B cell (primary cell): Measurements from ENCODE around the gene NOP53. TPM values are rescaled to one million over a fixed set of nuclear protein-coding genes. Genes with fewer than 3 reads are reported as not detected.

Experiments used
- ATAC-seq: fragments of 200-7000 bp; cut with Tn5 transposase; one replicate; pipeline ENCODE4 v1.10.0; 2021; ENCODE audit warnings: low read depth, mild to moderate bottlenecking, moderate number of reproducible peaks, moderate library complexity
- CTCF ChIA-PET: fragments of 350-600 bp; sonication (Branson Sonifier 250); formaldehyde crosslinking; loops from one replicate; lab custom pipeline; 2021; ENCODE audit warnings: antibody characterized with exemption, inconsistent platforms; lab: Charles Lee
- POLR2A ChIA-PET: fragments of 350-600 bp; sonication (Branson Sonifier 250); formaldehyde crosslinking; loops from one replicate; lab custom pipeline; 2021; ENCODE audit warnings: antibody characterized with exemption; lab: Charles Lee
- DNase-seq: peaks from one replicate; pipeline ENCODE4 v3.0.0; 2013
- H2AFZ ChIP-seq: 2 replicates; pipeline ENCODE4 v1.6.1; 2012; ENCODE audit warnings: mild to moderate bottlenecking, low read depth, low read length; ENCODE audit not compliant: insufficient read depth, poor library complexity, severe bottlenecking
- H3K27ac ChIP-seq, 2 donors: 1 replicate in 1 of 2; 2 replicates in 1 of 2; pipeline ENCODE4 v1.5.1; 2012 to 2013; ENCODE audit warnings: low read length in 2 of 2, mild to moderate bottlenecking in 2 of 2, moderate library complexity in 1 of 2
- H3K27me3 ChIP-seq, 4 experiments: fragments of 200-600 bp in 1 of 4; sonication (generic) in 1 of 4; replicated peaks in 1 of 4; 1 replicate in 2 of 4; 2 replicates in 2 of 4; pipeline versions ENCODE4 v1.6.1 to v1.7.0; 2013 to 2016; ENCODE audit warnings: low read length in 3 of 4, mild to moderate bottlenecking in 2 of 4, mixed read lengths in 1 of 4, moderate library complexity in 1 of 4; ENCODE audit not compliant: insufficient read depth in 4 of 4, control insufficient read depth in 3 of 4; ENCODE audit errors: control extremely low read depth in 1 of 4
- H3K36me3 ChIP-seq, 2 experiments: replicated peaks in 1 of 2; 1 replicate in 1 of 2; 2 replicates in 1 of 2; pipeline versions ENCODE4 v1.6.1 to v1.7.1; 2013; ENCODE audit warnings: low read length in 1 of 2; ENCODE audit not compliant: insufficient read depth in 2 of 2, control insufficient read depth in 1 of 2; ENCODE audit errors: control extremely low read depth in 1 of 2, extremely low read depth in 1 of 2
- H3K4me1 ChIP-seq, 2 donors: fragments of 200-600 bp in 1 of 2; sonication (generic) in 1 of 2; 1 replicate in 1 of 2; 2 replicates in 1 of 2; pipeline versions ENCODE4 v1.5.1 to v1.6.1; 2013 to 2017; ENCODE audit warnings: low read length in 2 of 2; ENCODE audit not compliant: control insufficient read depth in 2 of 2, insufficient read depth in 2 of 2
- H3K4me2 ChIP-seq: replicated peaks from 2 replicates; pipeline ENCODE3; 2012; ENCODE audit warnings: mild to moderate bottlenecking, low read depth, low read length; ENCODE audit not compliant: poor library complexity, severe bottlenecking
- H3K4me3 ChIP-seq, 5 experiments: fragments of 200-600 bp in 1 of 5; sonication (generic) in 1 of 5; 1 replicate in 3 of 5; 2 replicates in 2 of 5; pipeline versions ENCODE4 v1.5.1 to v1.7.0; 2011 to 2016; ENCODE audit warnings: low read length in 4 of 5, mild to moderate bottlenecking in 4 of 5, low read depth in 2 of 5, control low read depth in 1 of 5, moderate library complexity in 1 of 5; ENCODE audit not compliant: insufficient read depth in 1 of 5; ENCODE audit errors: control extremely low read depth in 1 of 5, extremely low read depth in 1 of 5
- H3K79me2 ChIP-seq: fragments of 200-600 bp; sonication (generic); one replicate; pipeline ENCODE4 v1.6.0; 2016; ENCODE audit warnings: low read length; ENCODE audit not compliant: control insufficient read depth, insufficient read depth
- H3K9ac ChIP-seq: fragments of 200-600 bp; sonication (generic); 2 replicates; pipeline ENCODE4 v1.6.1; 2017; ENCODE audit warnings: mild to moderate bottlenecking, low read length, moderate library complexity
- H3K9me3 ChIP-seq, 3 donors: one replicate each; pipeline versions ENCODE4 v1.6.1 to v1.7.1; 2013; ENCODE audit warnings: low read length in 2 of 3; ENCODE audit not compliant: control insufficient read depth in 2 of 3, insufficient read depth in 1 of 3; ENCODE audit errors: control extremely low read depth in 1 of 3
- H4K20me1 ChIP-seq: 2 replicates; pipeline ENCODE4 v1.6.0; 2012; ENCODE audit warnings: mild to moderate bottlenecking, low read length; ENCODE audit not compliant: insufficient read depth, control insufficient read depth, poor library complexity, severe bottlenecking
- H3K27ac Mint-ChIP-seq: one replicate; pipeline ENCODE4 v1.8.0; 2021; ENCODE audit warnings: mixed read lengths
- H3K27me3 Mint-ChIP-seq: one replicate; pipeline ENCODE4 v1.8.0; 2021; ENCODE audit warnings: mixed read lengths
- H3K4me1 Mint-ChIP-seq: one replicate; pipeline ENCODE4 v1.8.0; 2021; ENCODE audit warnings: mixed read lengths
- H3K4me3 Mint-ChIP-seq: one replicate; pipeline ENCODE4 v1.8.0; 2021; ENCODE audit warnings: mixed read lengths
- H3K9me3 Mint-ChIP-seq: one replicate; pipeline ENCODE4 v1.8.0; 2022; ENCODE audit warnings: mixed read lengths; ENCODE audit not compliant: insufficient read depth
- CTCF ChIP-seq: fragments of 200-600 bp; IDR thresholded peaks from one replicate; pipeline ENCODE4 v1.8.0; 2022; ENCODE audit warnings: antibody characterized with exemption, mild to moderate bottlenecking
- EZH2 ChIP-seq: IDR thresholded peaks from 2 replicates; pipeline ENCODE4 v1.6.1; 2012; ENCODE audit warnings: borderline replicate concordance, low read depth, mild to moderate bottlenecking, moderate library complexity, low read length; ENCODE audit not compliant: insufficient read depth, poor library complexity, severe bottlenecking
- WGBS: methylation state at CpG from one replicate; pipeline ENCODE4 v1.1.5; 2013; ENCODE audit warnings: missing lambda C conversion rate; ENCODE audit not compliant: insufficient coverage; 5-methylcytosine and 5-hydroxymethylcytosine counted together
- intact Hi-C: fragments of 100-400 bp; cut with micrococcal nuclease; formaldehyde crosslinking; loops from one replicate; pipeline ENCODE4 v1.10.0; 2022
- polyA plus RNA-seq: library from polyadenylated mRNA; depleted of rRNA; stranded (reverse); fragments of >200 nt; gene quantifications from 2 replicates; pipeline ENCODE4 v1.2.3, GENCODE V29; 2012
- total RNA-seq, 2 donors: library from RNA; stranded (reverse); fragments of 120-200 nt in 1 of 2; gene quantifications; 1 replicate in 1 of 2; 2 replicates in 1 of 2; pipeline versions ENCODE4 v1.2.3 to v1.2.4, GENCODE V29; 2013 to 2022

NOP53 gene
- total and polyA plus RNA-seq, 2 donors (not counting 1 experiment from before 2014, with no cell fraction given): 526 to 978 TPM

GRCh38 chr19:47797996-47798903, 52.9 kb downstream of the NOP53 start:
- peaks cover 0 to 5% (median 0%) of the 10 kb centered on the region in 4 experiments for H3K27me3 ChIP-seq
- no peak overlapping the region for H3K27ac Mint-ChIP-seq
- no peak overlapping the region for H3K4me3 Mint-ChIP-seq
- no peak overlapping the region for H3K4me2 ChIP-seq
- ChIA-PET CTCF (interaction anchor here (0.7 to 2.4 kb wide), 2 partner anchors 11 to 1780 kb away, joined by 3 to 7 read pairs; no protein-coding TSS in a partner anchor), POLR2A (no interaction called here)
- no peaks in the 10 kb centered on the region for H4K20me1 ChIP-seq
- no peak overlapping the region for H3K9ac ChIP-seq
- H3K27me3 Mint-ChIP-seq: peaks cover 12% of the 10 kb centered on the region
- intact Hi-C loops: no loop called here
- H3K79me2 ChIP-seq: no peaks in the 10 kb centered on the region
- H3K27ac ChIP-seq: no peak overlapping the region
- TF ChIP-seq EZH2: no peak
- no peak for TF ChIP-seq CTCF
- peaks cover 0 to 10% (median 0%) of the 10 kb centered on the region in 3 donors for H3K9me3 ChIP-seq
- DNase-seq (no peak), ATAC-seq (no peak)
- no peak overlapping the region for H3K4me3 ChIP-seq
- peaks cover 3% of the 10 kb centered on the region for H3K9me3 Mint-ChIP-seq
- H3K4me1 ChIP-seq: no peaks in the 10 kb centered on the region
- H3K4me1 Mint-ChIP-seq: no peaks in the 10 kb centered on the region
- no peak overlapping the region for H2AFZ ChIP-seq
- 63% methylated on average over 6 of the region's 14 CpGs for WGBS
- no peaks in the 10 kb centered on the region for H3K36me3 ChIP-seq

GRCh38 chr19:47798904-47799266, 53.5 kb downstream of the NOP53 start:
- Histone ChIP-seq H2AFZ (no peak overlapping the region), H3K9ac (no peak overlapping the region), H4K20me1 (no peaks in the 10 kb centered on the region), H3K79me2 (no peaks in the 10 kb centered on the region), H3K27ac (no peak overlapping the region), H3K9me3 (peaks cover 0 to 10% (median 0%) of the 10 kb centered on the region in 3 donors), H3K4me1 (no peaks in the 10 kb centered on the region), H3K36me3 (no peaks in the 10 kb centered on the region), H3K27me3 (peaks cover 0 to 5% (median 0%) of the 10 kb centered on the region in 4 experiments), H3K4me2 (no peak overlapping the region), H3K4me3 (no peak overlapping the region)
- Mint-ChIP-seq H3K9me3 (peaks cover 3% of the 10 kb centered on the region), H3K4me3 (no peak overlapping the region), H3K27ac (no peak overlapping the region), H3K4me1 (no peaks in the 10 kb centered on the region), H3K27me3 (peaks cover 12% of the 10 kb centered on the region)
- ATAC-seq (no peak), DNase-seq (no peak)
- POLR2A ChIA-PET: no interaction called here
- 77% methylated on average over 1 of the region's 4 CpGs for WGBS
- intact Hi-C loops: no loop called here
- CTCF ChIA-PET: no interaction called here
- TF ChIP-seq EZH2: no peak
- TF ChIP-seq CTCF: no peak
